BLaER1 treated with 17β-estradiol and CSF1 and Interleukin-3, amounts not matched to agents 10 nM and 100 nM (cell line): ENCODE data around the gene GABRQ.

Experiments used
- H3K27ac ChIP-seq, 11 experiments: shearing (Covaris generic); formaldehyde crosslinking; 2 replicates each; pipeline ENCODE4 v1.8.1; 2022
- H3K27me3 ChIP-seq, 11 experiments: shearing (Covaris generic); formaldehyde crosslinking; 2 replicates each; pipeline ENCODE4 v1.8.1; 2022
- H3K36me3 ChIP-seq, 11 experiments: shearing (Covaris generic); formaldehyde crosslinking; 2 replicates each; pipeline ENCODE4 v1.8.1; 2022
- H3K4me1 ChIP-seq, 10 experiments: shearing (Covaris generic); formaldehyde crosslinking; 2 replicates each; pipeline ENCODE4 v1.8.1; 2022
- H3K4me2 ChIP-seq, 11 experiments: shearing (Covaris generic); formaldehyde crosslinking; 2 replicates each; pipeline ENCODE4 v1.8.1; 2022
- H3K4me3 ChIP-seq, 10 experiments: shearing (Covaris generic); formaldehyde crosslinking; 2 replicates each; pipeline ENCODE4 v1.8.1; 2022
- H3K9ac ChIP-seq, 11 experiments: shearing (Covaris generic); formaldehyde crosslinking; 2 replicates each; pipeline ENCODE4 v1.8.1; 2022
- H3K9me3 ChIP-seq, 11 experiments: shearing (Covaris generic); formaldehyde crosslinking; replicated peaks in 1 of 11; 2 replicates each; pipeline ENCODE4 v1.8.1; 2022
- H4K20me1 ChIP-seq, 11 experiments: shearing (Covaris generic); formaldehyde crosslinking; 2 replicates each; pipeline ENCODE4 v1.8.1; 2022
- Cebpa-rat ChIP-seq, 11 experiments: shearing (Covaris generic); IDR thresholded peaks; 2 replicates each; pipeline ENCODE4 v1.8.1; 2022

Gene GABRQ

GRCh38 chrX:152638443-152638904 lies 779 bp downstream of the GABRQ start:
- no peaks in the 10 kb centered on the region for H3K36me3 ChIP-seq
- H3K27ac ChIP-seq: no peak overlapping the region
- peaks cover 0 to 7% (median 0%) of the 10 kb centered on the region in 11 experiments; a peak in 5 of 22 replicates for H4K20me1 ChIP-seq
- H3K9ac ChIP-seq: no peak overlapping the region
- no peak for TF ChIP-seq Cebpa-rat (IDR thresholded peaks at IDR 0.05)
- no peak overlapping the region for H3K4me2 ChIP-seq
- H3K27me3 ChIP-seq: peaks cover 87 to 100% (median 98%) of the 10 kb centered on the region in 11 experiments
- no peak overlapping the region for H3K4me3 ChIP-seq
- no peaks in the 10 kb centered on the region for H3K4me1 ChIP-seq
- peaks cover 0 to 7% (median 0%) of the 10 kb centered on the region in 11 experiments; a peak in 1 of 22 replicates for H3K9me3 ChIP-seq

- Histone ChIP-seq H3K27me3 (peaks cover 81 to 100% (median 97%) of the 10 kb centered on the region in 11 experiments), H3K36me3 (no peaks in the 10 kb centered on the region), H4K20me1 (peaks cover 0 to 7% (median 0%) of the 10 kb centered on the region in 11 experiments; a peak in 5 of 22 replicates), H3K4me1 (no peaks in the 10 kb centered on the region), H3K9me3 (0 out of 22 replicates have a peak, but pooled peaks cover 0 to 7% (median 0%) of the 10 kb centered on the region in 11 experiments), H3K4me2 (no peak overlapping the region), H3K27ac (no peak overlapping the region), H3K9ac (no peak overlapping the region), H3K4me3 (no peak overlapping the region)
- no peak for TF ChIP-seq Cebpa-rat (IDR thresholded peaks at IDR 0.05)
Measured at GRCh38 chrX:152639426-152639825, 1.7 kb downstream of the GABRQ start.

GRCh38 chrX:152640034-152640818 lies 2.5 kb downstream of the GABRQ start:
- 0 out of 22 replicates have a peak, but pooled peaks cover 0 to 7% (median 0%) of the 10 kb centered on the region in 11 experiments for H3K9me3 ChIP-seq
- no peak overlapping the region for H3K4me2 ChIP-seq
- no peaks in the 10 kb centered on the region for H3K4me1 ChIP-seq
- no peaks in the 10 kb centered on the region for H3K36me3 ChIP-seq
- peaks cover 77 to 100% (median 98%) of the 10 kb centered on the region in 11 experiments for H3K27me3 ChIP-seq
- H3K9ac ChIP-seq: no peak overlapping the region
- no peak overlapping the region for H3K4me3 ChIP-seq
- peaks cover 0 to 7% (median 0%) of the 10 kb centered on the region in 11 experiments; a peak in 5 of 22 replicates for H4K20me1 ChIP-seq
- no peak overlapping the region for H3K27ac ChIP-seq
- no peak for TF ChIP-seq Cebpa-rat (IDR thresholded peaks at IDR 0.05)

- peaks cover 82 to 100% (median 98%) of the 10 kb centered on the region in 11 experiments for H3K27me3 ChIP-seq
- H3K4me2 ChIP-seq: no peak overlapping the region
- H3K4me3 ChIP-seq: no peak overlapping the region
- no peak for TF ChIP-seq Cebpa-rat (IDR thresholded peaks at IDR 0.05)
- peaks cover 0 to 7% (median 0%) of the 10 kb centered on the region in 11 experiments; a peak in 5 of 22 replicates for H4K20me1 ChIP-seq
- H3K4me1 ChIP-seq: no peaks in the 10 kb centered on the region
- H3K27ac ChIP-seq: no peak overlapping the region
- no peaks in the 10 kb centered on the region for H3K36me3 ChIP-seq
- H3K9me3 ChIP-seq: 0 out of 22 replicates have a peak, but pooled peaks cover 0 to 7% (median 0%) of the 10 kb centered on the region in 11 experiments
- H3K9ac ChIP-seq: no peak overlapping the region
Measured at GRCh38 chrX:152641256-152641875, 3.7 kb downstream of the GABRQ start.

- H3K4me2 ChIP-seq: no peak overlapping the region
- H3K36me3 ChIP-seq: no peaks in the 10 kb centered on the region
- H3K4me1 ChIP-seq: peaks cover 0 to 5% (median 4%) of the 10 kb centered on the region in 10 experiments; a peak in 14 of 20 replicates
- no peak overlapping the region for H3K4me3 ChIP-seq
- no peak overlapping the region for H3K27ac ChIP-seq
- H3K27me3 ChIP-seq: peaks cover 82 to 100% (median 98%) of the 10 kb centered on the region in 11 experiments
- peaks cover 0 to 7% (median 0%) of the 10 kb centered on the region in 11 experiments; a peak in 5 of 22 replicates for H4K20me1 ChIP-seq
- 0 out of 22 replicates have a peak, but pooled peaks cover 0 to 7% (median 0%) of the 10 kb centered on the region in 11 experiments for H3K9me3 ChIP-seq
- TF ChIP-seq Cebpa-rat (IDR thresholded peaks at IDR 0.05): no peak
- no peak overlapping the region for H3K9ac ChIP-seq
Measured at GRCh38 chrX:152641996-152642395, 4.3 kb downstream of the GABRQ start.

GRCh38 chrX:152642931-152643564 lies 5.4 kb downstream of the GABRQ start:
- H3K9me3 ChIP-seq: 0 out of 22 replicates have a peak, but pooled peaks cover 0 to 4% (median 0%) of the 10 kb centered on the region in 11 experiments
- TF ChIP-seq Cebpa-rat (IDR thresholded peaks at IDR 0.05): no peak

GRCh38 chrX:152646961-152647360 lies 9.3 kb downstream of the GABRQ start:
- Histone ChIP-seq H3K9me3 (peaks cover 0 to 2% (median 0%) of the 10 kb centered on the region in 11 experiments; a peak in 2 of 22 replicates), H3K4me3 (no peak overlapping the region), H3K9ac (no peak overlapping the region), H4K20me1 (peaks cover 0 to 8% (median 0%) of the 10 kb centered on the region in 11 experiments; a peak in 3 of 22 replicates), H3K4me2 (peak overlapping the region in 9 of 11 experiments; percentile 15 to 63 (median 55); a peak in 15 of 22 replicates), H3K27ac (no peak overlapping the region), H3K36me3 (no peaks in the 10 kb centered on the region), H3K27me3 (peaks cover 84 to 100% (median 99%) of the 10 kb centered on the region in 11 experiments), H3K4me1 (peaks cover 0 to 16% (median 11%) of the 10 kb centered on the region in 10 experiments; a peak in 14 of 20 replicates)
- TF ChIP-seq Cebpa-rat (IDR thresholded peaks at IDR 0.05): no peak

More at GRCh38 chrX:152642931-152643564, 5.4 kb downstream of the GABRQ start:
- H3K4me1 ChIP-seq: peaks cover 0 to 15% (median 11%) of the 10 kb centered on the region in 10 experiments; a peak in 14 of 20 replicates
- no peak overlapping the region for H3K4me3 ChIP-seq
- peaks cover 0 to 7% (median 0%) of the 10 kb centered on the region in 11 experiments; a peak in 5 of 22 replicates for H4K20me1 ChIP-seq
- H3K27me3 ChIP-seq: peaks cover 83 to 100% (median 99%) of the 10 kb centered on the region in 11 experiments
- H3K36me3 ChIP-seq: no peaks in the 10 kb centered on the region
- no peak overlapping the region for H3K27ac ChIP-seq
- H3K9ac ChIP-seq: no peak overlapping the region
- H3K4me2 ChIP-seq: no peak overlapping the region

GRCh38 chrX:152647978-152648377 lies 10.3 kb downstream of the GABRQ start:
- Histone ChIP-seq H3K9ac (no peak overlapping the region), H4K20me1 (0 out of 22 replicates have a peak, but pooled peaks cover 0 to 12% (median 0%) of the 10 kb centered on the region in 11 experiments), H3K27ac (no peak overlapping the region), H3K36me3 (no peaks in the 10 kb centered on the region), H3K4me3 (no peak overlapping the region), H3K4me2 (peak overlapping the region in 5 of 11 experiments; percentile 28 to 63 (median 56); a peak in 4 of 22 replicates), H3K27me3 (peaks cover 85 to 100% (median 99%) of the 10 kb centered on the region in 11 experiments), H3K9me3 (peaks cover 0 to 12% (median 0%) of the 10 kb centered on the region in 11 experiments; a peak in 6 of 22 replicates), H3K4me1 (peaks cover 0 to 16% (median 11%) of the 10 kb centered on the region in 10 experiments; a peak in 14 of 20 replicates)
- no peak for TF ChIP-seq Cebpa-rat (IDR thresholded peaks at IDR 0.05)
